HG02763 (cell line): ENCODE measurements around the gene ETV2.
A peak's percentile ranks its signal among the peaks of the same experiment; 100 is the strongest.
"Not testable (repeated sequence)": the region's sequence is repeated elsewhere in the genome, so short reads cannot be mapped to it uniquely, and the experiment has no call there.

ENCODE experiments used
- ATAC-seq: cut with Tn5 transposase; IDR thresholded peaks from one replicate; pipeline ENCODE4 v1.9.1; 2021; ENCODE audit warnings: mild to moderate bottlenecking, moderate library complexity; ENCODE audit not compliant: unreplicated experiment

The ETV2 gene

DNA sequence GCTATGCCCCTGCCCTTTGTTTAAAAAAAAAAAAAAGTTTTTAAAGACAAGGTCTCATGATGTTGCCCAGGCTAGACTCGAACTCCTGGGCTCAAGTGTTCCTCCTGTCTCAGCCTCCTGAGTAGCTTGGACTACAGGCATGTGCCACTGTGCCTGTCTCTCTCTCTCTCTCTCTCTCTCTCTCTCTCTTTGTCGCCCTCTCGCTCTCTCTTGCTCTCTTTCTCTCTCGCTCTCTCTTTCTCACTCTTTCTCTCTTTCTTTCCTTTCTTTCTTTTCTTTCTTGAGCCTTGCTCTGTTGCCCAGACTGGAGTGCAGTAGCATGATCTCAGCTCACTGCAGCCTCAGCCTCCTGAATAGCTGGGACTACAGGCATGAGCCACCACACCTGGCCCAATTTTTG lies 14.1 kb downstream of the ETV2 start:
- no peak for ATAC-seq

DNA sequence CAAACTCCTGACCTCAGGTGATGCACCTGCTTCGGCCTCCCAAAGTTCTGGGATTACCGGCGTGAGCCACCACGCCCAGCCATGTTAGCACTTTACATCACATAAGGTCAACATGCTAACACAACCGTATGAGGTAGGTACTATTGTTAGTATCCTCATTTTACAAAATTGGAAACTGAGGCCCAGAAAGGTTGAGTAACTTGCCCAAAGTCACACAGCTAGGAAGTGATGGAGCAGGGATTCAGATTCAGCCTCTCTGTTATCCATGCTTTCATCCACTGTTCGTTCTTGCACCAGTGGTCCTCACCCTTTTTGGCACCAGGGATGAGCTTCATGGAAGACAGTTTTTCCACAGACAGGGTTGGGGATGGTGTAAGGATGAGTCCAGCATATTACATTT lies 15.2 kb downstream of the ETV2 start:
- ATAC-seq: no peak

DNA sequence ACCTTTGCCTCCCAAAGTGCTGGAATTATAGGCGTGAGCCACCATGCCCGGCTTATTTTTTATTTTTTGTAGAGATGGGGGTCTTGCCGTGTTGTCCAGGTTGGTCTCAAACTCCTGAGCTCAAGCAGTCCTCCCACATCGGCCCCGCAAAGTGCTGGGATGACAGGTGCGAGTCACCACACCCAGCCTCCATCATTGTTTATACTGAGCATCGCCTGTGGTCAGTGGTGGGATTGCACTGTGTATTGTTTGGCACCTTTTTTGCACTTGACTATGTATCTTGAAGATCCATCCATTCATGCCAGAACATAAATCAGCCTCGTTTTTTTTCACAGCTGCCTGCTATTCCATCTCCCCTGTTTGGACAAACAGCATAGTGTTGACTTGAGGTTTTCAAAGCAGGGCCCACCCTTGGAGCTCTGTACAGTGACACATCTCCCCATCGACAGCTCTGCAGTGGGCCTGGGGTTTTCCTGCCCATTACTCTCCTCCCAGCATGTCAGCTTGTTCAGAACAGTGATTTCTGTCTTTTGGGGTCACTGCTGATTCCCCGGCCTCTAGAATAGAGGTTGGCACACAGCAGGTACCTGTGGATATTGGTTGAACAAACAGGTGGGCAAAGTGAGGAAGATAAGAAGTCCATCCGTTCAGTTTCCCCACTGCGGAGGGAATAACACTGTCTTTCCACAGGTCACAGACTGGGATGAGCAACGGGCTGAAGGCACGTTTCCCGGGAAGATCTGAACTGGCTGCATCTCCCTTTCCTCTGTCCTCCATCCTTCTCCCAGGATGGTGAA lies 16.6 kb downstream of the ETV2 start:
- ATAC-seq: no peak

DNA sequence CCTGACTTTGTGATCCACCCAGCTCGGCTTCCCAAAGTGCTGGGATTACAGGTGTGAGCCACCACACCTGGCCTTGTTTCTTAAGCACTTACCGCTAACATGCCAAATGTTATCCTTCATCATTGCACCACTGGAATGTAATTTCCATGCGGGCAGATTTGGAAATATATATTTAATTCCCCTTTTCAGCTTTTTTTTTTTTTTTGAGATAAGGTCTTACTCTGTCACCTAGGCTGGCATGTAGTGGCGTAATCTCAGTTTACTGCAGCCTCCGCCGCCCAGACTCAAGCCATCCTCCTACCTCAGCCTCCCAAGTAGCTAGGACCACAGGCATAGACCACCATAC lies 20.4 kb downstream of the ETV2 start:
- ATAC-seq: no peak

DNA sequence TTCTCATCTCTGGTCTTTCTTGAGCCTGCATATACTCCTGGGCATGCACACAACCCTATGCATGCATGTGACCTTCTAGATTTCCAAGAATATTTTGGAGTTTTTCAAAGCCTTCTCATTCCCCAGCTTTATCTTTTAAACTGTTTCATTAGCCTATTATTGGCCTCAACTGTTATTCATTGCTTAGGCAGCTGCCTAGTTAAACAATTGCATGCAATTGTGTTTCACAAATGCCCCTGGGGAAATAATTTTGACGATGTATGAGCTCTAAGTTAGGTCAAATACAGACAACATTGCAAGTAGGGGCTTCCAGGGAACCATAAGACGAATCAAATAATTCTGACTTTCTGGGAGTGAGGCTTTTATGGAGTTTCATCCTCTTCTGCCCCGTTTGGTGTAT lies 22.4 kb downstream of the ETV2 start:
- ATAC-seq: no peak

DNA sequence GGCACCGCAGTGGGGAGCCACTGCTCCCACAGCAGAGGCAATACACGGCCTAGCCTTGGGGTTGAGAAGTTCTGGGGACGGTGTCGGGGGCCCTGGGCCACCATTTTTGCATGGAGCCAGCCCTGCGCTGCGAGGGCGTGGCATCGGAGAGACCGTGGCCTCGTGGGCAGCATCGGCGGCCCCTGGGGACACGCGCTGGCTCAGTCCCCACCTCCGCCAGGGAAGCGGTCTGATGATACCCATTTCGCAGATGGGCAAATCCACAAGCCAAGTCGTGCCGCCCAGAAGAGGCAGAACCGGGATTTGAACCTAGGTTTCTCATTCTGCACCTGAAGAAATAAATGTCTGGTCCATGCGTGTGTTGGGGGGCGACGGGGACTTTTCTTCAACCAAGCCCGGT lies 23.6 kb downstream of the ETV2 start:
- no peak for ATAC-seq

DNA sequence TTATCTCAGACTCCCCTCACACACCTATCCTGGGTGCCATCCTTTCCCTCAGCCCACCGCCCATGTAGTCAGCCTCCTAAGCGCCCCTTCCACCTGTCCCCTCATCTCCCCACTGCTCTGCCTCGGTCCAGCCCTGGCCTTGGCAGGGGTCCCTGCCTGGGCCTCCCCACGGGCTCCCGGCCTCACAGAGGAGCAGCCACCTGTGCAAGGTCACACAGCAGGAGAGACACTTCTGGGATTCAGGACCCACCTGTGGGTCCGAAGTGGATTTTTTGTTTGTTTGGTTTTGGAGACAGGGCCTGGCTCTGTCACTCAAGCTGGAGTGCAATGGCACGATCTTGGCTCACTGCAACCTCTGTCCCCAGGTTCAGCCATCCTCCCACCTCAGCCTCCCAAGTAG lies 24.1 kb downstream of the ETV2 start:
- no peak for ATAC-seq

DNA sequence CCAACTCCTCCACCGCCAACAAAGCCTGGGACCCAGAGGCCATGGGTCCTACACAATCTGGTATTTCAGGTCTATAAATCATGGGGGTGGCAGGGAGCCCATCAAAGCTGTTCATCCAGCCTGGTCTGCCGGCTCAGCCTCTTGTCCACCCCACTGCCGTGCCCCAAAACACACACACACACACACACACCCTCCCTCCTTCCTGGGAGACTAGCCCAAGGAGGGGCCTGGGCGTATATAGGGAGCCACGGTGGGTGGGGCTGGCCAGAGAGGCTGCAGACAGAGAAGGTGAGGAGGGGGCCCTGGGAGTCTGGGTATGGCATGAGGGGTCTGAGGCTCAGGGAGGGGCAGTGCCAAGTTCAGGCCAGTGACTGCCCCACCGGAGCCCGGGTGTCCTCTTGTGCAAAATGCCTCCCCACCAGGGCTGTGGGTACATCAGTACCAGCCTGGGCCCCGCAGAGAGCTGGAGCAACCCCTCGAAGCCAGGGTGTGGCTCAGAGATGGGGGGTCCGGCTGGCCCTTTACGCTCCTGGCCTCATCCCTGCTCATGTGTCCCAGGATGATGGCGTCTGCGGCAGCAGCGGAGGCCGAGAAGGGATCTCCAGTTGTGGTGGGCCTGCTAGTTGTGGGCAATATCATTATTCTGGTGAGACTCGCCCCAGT lies 24.8 kb downstream of the ETV2 start, which contains the start of gene UPK1A:
UPK1A (plus strand) TSS at position 267 of the 663 bp plus-strand sequence; CDS start at position 563, 296 bp downstream.
- ATAC-seq: no peak

DNA sequence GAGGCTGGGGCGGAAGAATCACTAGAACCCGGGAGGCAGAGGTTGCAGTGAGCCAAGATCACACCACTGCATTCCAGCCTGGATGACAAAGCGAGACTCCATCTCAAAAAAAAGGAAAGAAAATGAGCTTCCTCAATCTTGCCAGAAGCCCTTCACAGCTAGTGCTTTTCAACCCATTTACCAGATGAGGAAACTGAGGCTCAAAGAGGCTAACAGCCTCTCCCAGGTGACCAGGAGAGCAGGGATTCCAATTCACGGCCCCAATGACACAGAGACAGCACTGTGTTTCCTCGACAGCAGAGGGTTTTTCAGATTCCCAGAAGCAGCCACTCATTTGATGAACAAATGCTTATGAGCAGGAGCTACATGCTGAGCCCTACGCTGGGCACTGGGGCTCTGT lies 28.0 kb downstream of the ETV2 start:
- ATAC-seq: no peak

DNA sequence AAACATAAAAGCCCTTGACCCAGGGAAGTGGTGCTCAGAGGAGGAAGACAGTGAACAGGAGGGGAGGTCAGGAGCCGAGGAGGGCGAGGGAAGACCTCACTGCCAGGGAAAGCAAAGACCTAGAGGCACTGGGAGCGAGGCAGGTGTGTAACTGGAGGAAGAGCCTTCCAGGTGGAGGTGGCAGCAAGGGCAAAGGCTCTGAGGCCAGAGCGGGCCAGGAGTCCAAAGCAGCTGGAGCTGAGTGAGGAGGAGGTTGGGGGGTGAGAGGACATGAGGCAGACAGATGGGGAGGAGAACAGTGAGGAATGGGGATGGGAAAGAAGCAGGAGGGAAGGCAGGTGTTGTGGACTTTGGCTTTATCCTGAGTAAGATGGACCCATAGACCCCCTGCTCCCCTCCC lies 28.4 kb downstream of the ETV2 start:
- no peak for ATAC-seq

DNA sequence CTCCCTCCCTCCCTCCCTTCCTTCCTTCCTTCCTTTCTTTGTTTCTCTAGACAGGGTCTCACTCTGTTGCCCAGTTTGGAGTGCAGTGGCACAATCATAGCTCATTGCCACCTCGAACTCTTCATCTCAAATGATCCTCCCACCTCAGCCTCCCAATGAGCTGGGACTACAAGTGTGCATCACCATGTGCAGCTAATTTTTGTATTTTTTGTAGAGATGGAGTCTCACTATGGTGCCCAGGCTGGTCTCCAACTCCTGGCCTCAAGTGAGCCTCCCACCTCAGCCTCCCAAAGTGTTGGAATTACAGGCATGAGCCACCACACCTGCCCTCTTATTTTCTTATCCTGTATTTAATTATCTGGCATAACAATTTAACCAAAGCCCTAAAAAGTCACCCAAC lies 29.1 kb downstream of the ETV2 start:
- no peak for ATAC-seq

DNA sequence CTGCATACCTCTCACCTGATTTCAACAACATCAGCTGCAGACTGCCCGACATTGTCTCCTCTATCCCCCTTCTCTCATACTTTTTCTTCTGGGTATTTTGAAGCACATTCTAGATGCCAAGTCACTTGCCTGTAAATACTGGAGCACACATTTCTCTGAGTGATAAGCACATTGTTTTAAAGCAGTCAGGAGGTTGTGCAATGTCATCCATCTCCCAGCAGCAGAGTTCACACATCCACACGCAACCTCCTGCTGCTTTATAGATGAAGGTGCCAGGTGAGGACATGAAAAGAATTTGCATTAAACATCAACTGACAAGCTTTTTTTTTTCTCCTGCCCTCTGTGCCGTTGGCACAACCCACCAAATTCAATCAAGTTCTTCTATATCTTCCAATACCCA lies 30.3 kb downstream of the ETV2 start:
- no peak for ATAC-seq

DNA sequence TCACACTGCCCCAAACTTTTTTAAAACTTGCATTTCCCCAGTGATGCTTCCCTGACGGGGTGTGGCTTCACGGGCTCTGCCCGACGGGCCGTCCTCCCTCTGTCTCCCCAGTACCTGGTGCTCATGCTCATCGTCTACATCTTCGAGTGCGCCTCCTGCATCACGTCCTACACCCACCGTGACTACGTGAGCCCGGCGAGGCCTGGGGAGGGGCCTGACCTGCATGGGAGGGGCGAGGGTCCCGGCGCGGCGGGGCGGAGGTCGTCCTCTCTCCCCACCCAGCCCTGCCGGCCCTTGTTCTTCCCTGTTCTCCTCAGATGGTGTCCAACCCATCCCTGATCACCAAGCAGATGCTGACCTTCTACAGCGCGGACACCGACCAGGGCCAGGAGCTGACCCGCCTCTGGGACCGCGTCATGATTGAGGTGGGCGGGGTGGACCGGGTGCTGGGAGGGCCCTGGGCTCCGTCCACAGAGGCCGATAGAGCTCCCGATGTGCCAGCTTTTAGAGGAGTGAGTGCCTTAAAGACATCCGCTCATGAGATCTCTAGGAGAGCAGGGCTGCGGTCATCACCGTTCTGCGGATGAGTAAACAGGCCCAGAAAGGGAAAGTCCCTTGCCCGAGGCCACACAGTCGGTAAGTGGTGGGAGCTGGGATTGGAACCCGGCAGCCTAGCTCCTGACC lies 31.7 kb downstream of the ETV2 start:
- ATAC-seq: no peak

DNA sequence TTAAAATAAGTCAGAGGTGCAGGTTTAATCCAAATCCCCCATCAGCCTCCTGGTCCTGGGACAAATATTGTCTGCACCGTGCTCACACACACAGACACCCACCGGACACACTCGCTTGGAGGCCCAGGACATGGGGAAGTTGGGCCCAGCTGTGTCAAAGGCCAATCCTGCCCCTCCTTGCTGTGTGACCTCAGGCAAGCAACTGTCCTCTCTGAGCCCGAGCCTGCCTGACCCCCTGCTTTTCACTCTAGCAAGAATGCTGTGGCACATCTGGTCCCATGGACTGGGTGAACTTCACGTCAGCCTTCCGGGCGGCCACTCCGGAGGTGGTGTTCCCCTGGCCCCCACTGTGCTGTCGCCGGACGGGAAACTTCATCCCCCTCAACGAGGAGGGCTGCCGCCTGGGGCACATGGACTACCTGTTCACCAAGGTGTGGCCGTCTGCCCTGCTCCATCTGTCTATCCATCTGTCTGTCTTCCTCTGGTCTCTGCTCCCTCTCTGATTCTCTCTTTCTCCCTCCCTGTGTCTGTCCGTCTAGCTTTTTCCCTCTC lies 34.1 kb downstream of the ETV2 start:
- no peak for ATAC-seq

DNA sequence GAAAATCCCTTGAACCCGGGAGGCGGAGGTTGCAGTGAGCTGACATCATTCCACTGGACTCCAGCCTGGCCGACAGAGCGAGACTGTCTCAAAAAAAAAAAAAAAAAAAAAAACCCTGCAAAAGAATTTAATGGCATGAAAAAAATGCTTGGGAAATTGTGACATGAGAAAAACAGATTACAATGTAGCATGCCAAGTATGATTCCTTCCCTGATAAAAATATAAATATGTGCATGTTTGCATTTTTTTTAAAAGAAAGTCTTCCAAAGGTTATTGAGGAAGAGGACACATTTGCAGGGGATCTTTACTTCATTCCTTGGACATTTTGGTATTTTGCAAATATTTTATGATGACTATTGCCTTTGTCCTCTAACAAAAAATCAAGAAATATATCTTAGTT lies 48.3 kb downstream of the ETV2 start:
- ATAC-seq: no peak

DNA sequence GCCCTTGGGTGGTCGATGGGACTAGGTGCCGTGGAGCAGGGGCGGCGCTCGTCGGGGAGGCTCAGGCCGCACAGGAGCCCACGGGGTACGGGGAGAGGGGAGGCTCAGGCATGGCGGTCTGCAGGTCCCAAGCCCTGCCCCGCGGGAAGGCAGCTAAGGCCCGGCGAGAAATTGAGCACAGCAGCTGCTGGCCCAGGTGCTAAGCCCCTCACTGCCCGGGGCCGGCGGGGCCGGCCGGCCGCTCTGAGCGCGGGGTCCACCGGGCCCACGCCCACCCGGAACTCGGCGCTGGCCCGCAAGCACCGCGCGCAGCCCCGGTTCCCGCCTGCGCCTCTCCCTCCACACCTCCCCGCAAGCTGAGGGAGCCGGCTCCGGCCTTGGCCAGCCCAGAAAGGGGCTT lies 49.6 kb downstream of the ETV2 start:
- ATAC-seq: not testable (repeated sequence)

DNA sequence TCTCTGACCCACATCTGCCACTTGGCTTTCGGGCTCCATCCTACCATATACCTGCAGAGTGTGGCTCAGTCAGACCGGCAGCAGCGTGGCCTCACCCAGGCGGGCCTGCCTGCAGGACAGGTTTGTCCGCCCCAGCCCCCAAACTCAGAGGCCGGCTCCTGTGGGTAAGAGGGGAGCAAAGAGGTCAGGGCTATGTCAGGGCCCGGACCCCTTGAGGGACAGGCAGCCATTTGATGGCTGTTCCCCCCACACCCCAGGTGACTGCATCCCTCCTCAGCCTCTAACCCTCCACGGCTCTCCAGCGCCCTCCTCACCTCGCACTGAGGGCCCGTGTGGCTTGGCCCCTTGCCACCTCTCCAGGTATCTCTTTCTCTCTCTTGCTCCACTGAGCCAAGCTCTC lies 50.5 kb downstream of the ETV2 start:
- no peak for ATAC-seq

DNA sequence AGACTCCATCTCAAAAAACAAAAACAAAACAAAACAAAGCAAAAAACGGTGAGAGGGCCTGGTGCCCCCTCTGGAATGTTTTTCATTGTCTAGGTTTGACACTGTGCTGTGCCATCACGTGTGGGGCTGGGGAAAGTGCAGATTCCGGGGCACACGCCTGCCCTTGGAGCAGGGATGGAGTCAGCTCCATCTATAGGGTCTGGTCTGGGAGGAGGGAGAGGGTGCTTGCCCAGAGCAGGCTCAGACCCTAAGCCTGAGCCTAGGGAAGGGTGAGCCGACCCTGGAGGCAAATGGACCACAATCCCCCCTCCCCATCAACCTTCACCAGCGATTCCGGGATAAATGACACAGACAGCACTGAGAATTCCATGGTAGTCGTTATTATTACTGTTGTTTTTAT lies 51.9 kb downstream of the ETV2 start:
- no peak for ATAC-seq

DNA sequence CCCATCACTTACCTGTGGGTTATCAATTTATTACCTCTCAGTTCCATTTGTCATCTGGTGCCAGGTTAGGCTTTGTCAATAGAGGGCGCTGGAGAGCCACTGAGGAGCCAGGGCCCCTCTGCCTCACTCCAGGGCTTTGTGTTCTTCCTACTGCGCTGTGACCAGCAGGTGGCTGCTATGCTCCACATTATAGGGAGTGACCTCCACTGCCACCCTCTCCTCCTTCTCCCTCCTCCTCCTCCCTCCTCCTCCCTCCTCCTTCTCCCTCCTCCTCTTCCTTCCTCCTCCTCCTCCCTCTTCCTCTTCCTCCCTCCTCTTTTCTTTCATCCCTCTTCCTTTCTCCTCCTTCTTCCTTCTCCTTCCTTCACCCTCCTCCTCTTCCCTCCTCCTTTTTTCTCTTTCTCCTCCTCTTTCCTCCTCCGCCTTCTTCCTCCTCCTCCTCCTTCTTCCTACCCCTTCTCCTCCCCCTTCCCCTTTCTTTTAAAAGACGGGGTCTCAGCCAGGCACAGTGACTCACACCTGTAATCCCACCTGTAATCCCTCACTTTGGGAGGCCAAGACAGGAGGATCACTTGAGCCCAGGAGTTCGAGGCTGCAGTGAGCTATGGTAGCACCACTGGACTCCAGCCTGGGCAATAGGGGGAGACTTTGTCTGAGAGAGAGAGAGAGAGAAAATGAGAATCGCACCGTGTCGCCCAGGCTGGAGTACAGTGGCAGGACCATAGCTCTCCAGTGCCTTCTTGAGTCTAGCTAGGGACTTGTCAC lies 52.5 kb downstream of the ETV2 start:
- ATAC-seq: peak; percentile 76
